ENCODE data around the gene SLC12A2.

Gene SLC12A2

DNA sequence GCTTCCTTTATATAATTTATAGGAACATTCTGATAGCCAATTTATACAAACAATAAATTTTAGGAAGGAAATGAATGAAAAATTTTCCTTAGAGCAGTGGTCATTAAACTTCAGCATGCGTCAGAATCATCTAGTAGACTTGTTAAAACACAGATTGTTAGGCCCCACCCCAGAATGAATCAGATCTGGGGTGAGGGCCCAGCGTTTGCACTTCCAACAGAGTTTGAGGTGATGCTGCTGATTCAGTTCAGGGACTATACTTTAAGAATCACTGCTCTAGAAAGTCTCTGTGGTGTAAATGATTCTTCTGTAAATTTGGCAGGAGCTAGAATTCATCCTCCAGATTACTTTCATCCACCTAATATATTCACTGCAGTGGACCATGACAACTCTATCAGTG is 80.4 kb downstream of the SLC12A2 start:
- no peak for TF ChIP-seq ZBTB7A (IDR thresholded peaks at IDR 0.05; ENCODE audit: low read depth)
- no peak for TF ChIP-seq TAF1 (IDR thresholded peaks at IDR 0.05; ENCODE audit: low read depth)
- TF ChIP-seq, protein P1, sequence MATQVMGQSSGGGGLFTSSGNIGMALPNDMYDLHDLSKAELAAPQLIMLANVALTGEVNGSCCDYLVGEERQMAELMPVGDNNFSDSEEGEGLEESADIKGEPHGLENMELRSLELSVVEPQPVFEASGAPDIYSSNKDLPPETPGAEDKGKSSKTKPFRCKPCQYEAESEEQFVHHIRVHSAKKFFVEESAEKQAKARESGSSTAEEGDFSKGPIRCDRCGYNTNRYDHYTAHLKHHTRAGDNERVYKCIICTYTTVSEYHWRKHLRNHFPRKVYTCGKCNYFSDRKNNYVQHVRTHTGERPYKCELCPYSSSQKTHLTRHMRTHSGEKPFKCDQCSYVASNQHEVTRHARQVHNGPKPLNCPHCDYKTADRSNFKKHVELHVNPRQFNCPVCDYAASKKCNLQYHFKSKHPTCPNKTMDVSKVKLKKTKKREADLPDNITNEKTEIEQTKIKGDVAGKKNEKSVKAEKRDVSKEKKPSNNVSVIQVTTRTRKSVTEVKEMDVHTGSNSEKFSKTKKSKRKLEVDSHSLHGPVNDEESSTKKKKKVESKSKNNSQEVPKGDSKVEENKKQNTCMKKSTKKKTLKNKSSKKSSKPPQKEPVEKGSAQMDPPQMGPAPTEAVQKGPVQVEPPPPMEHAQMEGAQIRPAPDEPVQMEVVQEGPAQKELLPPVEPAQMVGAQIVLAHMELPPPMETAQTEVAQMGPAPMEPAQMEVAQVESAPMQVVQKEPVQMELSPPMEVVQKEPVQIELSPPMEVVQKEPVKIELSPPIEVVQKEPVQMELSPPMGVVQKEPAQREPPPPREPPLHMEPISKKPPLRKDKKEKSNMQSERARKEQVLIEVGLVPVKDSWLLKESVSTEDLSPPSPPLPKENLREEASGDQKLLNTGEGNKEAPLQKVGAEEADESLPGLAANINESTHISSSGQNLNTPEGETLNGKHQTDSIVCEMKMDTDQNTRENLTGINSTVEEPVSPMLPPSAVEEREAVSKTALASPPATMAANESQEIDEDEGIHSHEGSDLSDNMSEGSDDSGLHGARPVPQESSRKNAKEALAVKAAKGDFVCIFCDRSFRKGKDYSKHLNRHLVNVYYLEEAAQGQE (IDR thresholded peaks at IDR 0.05; ENCODE audit: low read depth), result no peak
- TF ChIP-seq TCF12 (IDR thresholded peaks at IDR 0.05; ENCODE audit: low read depth), result no peak
- TF ChIP-seq CEBPB (IDR thresholded peaks at IDR 0.05), result no peak
- TF ChIP-seq TEAD4 (IDR thresholded peaks at IDR 0.05), result no peak
- no peak for TF ChIP-seq USF1 (IDR thresholded peaks at IDR 0.05)
- TF ChIP-seq NFIC (IDR thresholded peaks at IDR 0.05), result no peak
- no peak for TF ChIP-seq CREB1 (IDR thresholded peaks at IDR 0.05; ENCODE audit: low read depth)
- TF ChIP-seq MAX (IDR thresholded peaks at IDR 0.05), result no peak
- TF ChIP-seq EGR1 (IDR thresholded peaks at IDR 0.05), result no peak
- TF ChIP-seq EP300 (IDR thresholded peaks at IDR 0.05; ENCODE audit: borderline replicate concordance), result no peak
- no peak for TF ChIP-seq FOXM1 (IDR thresholded peaks at IDR 0.05; ENCODE audit: borderline replicate concordance, low read depth)
- no peak for TF ChIP-seq YY1 (IDR thresholded peaks at IDR 0.05; ENCODE audit: low read depth)
- TF ChIP-seq RAD21 (IDR thresholded peaks at IDR 0.05; ENCODE audit: low read depth), result no peak

DNA sequence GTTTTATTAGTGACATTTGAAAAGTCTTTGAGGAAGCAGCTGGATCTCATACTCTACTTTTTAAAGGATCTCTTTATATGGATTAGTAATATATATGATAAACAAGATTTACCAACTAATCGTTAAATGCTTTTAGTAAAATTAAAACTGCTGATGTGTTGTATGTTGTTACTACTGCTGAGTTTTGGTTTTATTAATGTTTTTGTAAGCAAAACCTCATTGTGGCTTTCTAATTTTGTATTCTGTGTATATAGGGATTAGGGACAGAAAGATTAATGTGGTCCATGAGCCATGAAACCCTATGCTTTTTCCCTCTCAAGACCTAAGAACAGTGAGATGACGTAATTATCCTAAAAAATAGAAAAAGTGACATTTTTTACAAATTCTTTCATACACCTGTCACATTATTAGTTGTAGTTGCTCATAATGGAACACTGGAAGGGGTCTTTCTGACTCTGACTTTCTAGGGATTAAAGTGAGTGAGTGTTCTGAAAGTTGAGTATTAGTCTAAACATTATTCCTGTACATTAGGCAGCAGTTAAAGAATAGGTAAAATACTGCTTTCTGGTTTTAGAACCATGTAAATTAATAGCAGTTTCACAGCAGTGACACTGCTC is 85.9 kb downstream of the SLC12A2 start:
- TF ChIP-seq YY1 (IDR thresholded peaks at IDR 0.05; ENCODE audit: low read depth) (no peak), TEAD4 (IDR thresholded peaks at IDR 0.05) (no peak), ZBTB7A (IDR thresholded peaks at IDR 0.05; ENCODE audit: low read depth) (no peak), TAF1 (IDR thresholded peaks at IDR 0.05; ENCODE audit: low read depth) (no peak), NFIC (IDR thresholded peaks at IDR 0.05) (no peak), FOXM1 (IDR thresholded peaks at IDR 0.05; ENCODE audit: borderline replicate concordance, low read depth) (no peak), EGR1 (IDR thresholded peaks at IDR 0.05) (no peak)

DNA sequence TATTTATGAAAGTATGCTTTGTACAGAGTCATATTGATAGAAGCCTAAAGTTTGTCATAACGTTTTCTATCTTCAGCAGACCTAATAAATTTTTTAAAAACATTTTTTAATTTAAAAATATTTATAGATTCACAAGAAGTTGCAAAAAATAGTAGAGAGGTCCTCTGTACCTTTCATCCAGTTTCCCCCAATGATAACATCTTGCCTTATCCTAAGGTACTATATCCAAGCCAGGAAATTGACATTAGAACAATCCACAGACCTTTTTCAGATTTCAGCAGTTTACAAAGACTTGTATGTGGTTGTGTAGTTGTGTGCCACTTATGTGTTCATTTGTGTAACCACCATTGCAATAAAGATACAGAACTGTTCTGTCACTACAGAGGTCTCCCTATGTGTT is 88.5 kb downstream of the SLC12A2 start:
- no peak for TF ChIP-seq TCF12 (IDR thresholded peaks at IDR 0.05; ENCODE audit: low read depth)
- TF ChIP-seq NFIC (IDR thresholded peaks at IDR 0.05), result no peak
- no peak for TF ChIP-seq FOXM1 (IDR thresholded peaks at IDR 0.05; ENCODE audit: borderline replicate concordance, low read depth)
- TF ChIP-seq YY1 (IDR thresholded peaks at IDR 0.05; ENCODE audit: low read depth), result no peak
- no peak for TF ChIP-seq TAF1 (IDR thresholded peaks at IDR 0.05; ENCODE audit: low read depth)
- TF ChIP-seq, protein P1 (IDR thresholded peaks at IDR 0.05; ENCODE audit: low read depth), result no peak
- no peak for TF ChIP-seq TEAD4 (IDR thresholded peaks at IDR 0.05)
- no peak for TF ChIP-seq EGR1 (IDR thresholded peaks at IDR 0.05)
- TF ChIP-seq EP300 (IDR thresholded peaks at IDR 0.05; ENCODE audit: borderline replicate concordance), result no peak
- no peak for TF ChIP-seq ZBTB7A (IDR thresholded peaks at IDR 0.05; ENCODE audit: low read depth)
- TF ChIP-seq CREB1 (IDR thresholded peaks at IDR 0.05; ENCODE audit: low read depth), result no peak
- no peak for TF ChIP-seq MAX (IDR thresholded peaks at IDR 0.05)
- TF ChIP-seq RAD21 (IDR thresholded peaks at IDR 0.05; ENCODE audit: low read depth), result no peak
- TF ChIP-seq CEBPB (IDR thresholded peaks at IDR 0.05), result no peak
- no peak for TF ChIP-seq USF1 (IDR thresholded peaks at IDR 0.05)

- no peak for TF ChIP-seq TCF12 (IDR thresholded peaks at IDR 0.05; ENCODE audit: low read depth)
- TF ChIP-seq TAF1 (IDR thresholded peaks at IDR 0.05; ENCODE audit: low read depth), result no peak
- no peak for TF ChIP-seq EGR1 (IDR thresholded peaks at IDR 0.05)
- no peak for TF ChIP-seq USF1 (IDR thresholded peaks at IDR 0.05)
- no peak for TF ChIP-seq MAX (IDR thresholded peaks at IDR 0.05)
- TF ChIP-seq TEAD4 (IDR thresholded peaks at IDR 0.05), result no peak
- no peak for TF ChIP-seq CEBPB (IDR thresholded peaks at IDR 0.05)
- TF ChIP-seq, protein P1 (IDR thresholded peaks at IDR 0.05; ENCODE audit: low read depth), result no peak
Observed at GRCh38 chr5:128174951-128175350, 91.4 kb downstream of the SLC12A2 start.

Data from Ishikawa (cell line).